Measurements from ENCODE around the gene PIEZO1.

PIEZO1 gene

DNA sequence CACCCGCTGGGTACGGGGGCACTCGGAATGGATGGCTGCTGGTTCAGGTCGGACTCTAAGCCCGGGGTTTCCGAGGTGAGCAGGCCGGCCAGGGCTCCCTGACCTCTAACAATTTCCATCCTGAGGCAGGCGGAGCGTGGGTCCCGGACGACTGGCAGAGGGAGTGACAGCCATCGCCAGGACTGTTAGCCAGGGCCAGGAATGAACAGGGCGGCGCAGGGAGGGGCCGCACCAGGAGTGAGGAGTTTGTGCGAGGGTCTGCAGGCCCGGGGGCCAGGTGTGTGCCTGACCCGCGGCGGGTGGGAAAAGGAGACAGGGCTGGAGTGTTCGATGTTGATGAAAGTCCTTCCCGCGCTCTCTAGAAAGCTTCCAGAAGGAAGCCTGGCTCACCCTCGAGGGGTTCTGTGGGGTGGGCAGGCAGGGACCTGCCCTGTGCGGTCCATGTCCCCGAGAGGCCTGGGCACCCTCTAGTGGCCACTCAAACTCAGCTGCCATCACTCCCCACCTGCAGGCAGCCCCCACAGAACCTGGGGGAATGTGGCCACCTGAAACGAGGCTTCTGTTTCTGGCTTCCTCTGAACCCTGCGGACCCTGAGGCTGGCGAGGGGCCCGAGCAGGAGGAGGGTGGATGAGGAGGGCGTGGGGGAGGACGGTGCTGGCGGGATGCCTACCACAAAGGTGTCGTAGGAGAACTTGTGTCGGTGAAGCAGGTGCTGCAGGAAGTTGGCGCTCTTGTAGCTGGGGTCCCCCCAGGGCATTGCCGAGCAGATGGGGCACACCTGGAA is 87.0 kb downstream of the PIEZO1 start:
- no peak for DNase-seq

- no peak for DNase-seq
Measured at GRCh38 chr16:88697116-88697830, 87.7 kb downstream of the PIEZO1 start.

DNA sequence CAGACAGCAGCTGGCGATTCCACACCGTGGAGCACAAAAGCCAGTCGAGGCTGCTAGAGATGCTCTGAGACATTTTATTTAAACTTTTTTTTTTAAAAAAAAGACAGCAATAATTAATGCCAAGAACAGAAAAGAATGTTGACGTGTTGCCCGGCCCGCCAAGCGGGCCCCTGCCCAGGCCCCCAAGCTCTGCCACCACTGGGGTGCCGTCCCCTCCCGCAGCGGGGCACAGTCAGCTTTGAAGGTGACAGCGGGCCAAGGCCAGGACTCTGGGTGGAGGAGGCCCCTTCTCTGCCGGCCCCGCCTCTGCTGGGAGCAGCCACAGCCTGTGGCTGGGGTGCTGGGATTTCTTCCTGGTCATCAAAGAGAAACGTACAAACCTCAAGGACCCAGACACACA is 88.6 kb downstream of the PIEZO1 start:
- no peak for DNase-seq

GRCh38 chr16:88695753-88696152 is 89.3 kb downstream of the PIEZO1 start:
- no peak for DNase-seq

DNA sequence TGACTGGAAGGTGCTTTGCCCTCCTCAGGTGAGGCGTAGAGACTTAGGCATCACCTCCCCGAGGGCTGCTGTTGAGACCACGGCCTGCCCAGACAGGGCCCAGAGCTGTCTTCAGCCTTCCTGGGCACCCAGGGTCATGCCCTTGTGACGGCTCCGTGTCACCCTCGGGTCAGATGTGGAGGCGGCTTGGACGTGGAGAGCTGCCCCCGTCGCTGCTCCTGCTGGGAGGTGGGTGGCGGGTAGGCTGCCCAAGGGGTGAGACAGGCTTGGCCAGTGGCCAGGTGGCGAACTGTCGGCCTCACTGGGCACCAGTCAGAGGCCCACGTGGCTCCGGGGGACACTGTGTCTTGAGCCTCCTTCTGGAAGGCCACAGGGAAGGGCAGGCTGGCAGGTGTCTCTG is 89.8 kb downstream of the PIEZO1 start:
- DNase-seq: no peak

GRCh38 chr16:88694221-88695087 is 90.6 kb downstream of the PIEZO1 start:
- DNase-seq: no peak

DNA sequence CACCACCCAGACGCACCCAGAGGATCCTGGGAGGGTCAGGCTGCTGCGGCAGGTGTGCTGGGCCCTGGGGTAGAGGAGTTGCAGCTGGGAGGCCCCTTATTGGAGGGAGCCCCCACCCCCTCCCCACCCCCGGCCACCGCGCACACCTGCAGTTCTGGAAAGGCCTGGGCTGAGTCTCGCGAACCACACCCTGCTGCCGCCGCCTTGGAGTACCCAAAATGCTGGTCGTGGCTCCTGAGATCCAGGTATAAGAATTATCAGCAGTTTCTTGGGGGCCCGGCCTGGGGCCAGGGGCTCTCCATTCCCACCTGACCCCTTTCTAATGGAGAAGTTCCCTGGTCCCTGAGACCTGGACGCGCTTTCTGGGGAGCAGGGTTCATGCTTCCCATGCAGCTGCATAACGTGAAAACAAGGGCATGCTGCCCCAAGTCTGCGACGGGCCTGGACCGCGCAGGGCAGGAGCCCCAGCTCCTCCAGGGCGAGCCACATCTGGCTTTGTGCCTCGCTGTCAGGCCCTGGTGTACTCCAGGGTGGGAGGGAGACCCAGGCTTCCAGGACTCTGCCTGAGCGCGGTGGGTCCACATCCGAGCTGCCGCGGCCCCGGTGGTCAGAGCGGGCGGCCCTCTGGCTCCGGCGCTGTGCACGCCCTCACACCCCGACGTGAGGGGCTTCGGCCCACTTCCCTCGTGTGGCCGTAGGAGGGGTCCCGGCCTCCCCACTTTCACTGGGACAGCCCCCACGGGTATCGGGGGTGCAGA is 91.4 kb downstream of the PIEZO1 start:
- DNase-seq: no peak

GRCh38 chr16:88692861-88693260 is 92.2 kb downstream of the PIEZO1 start:
- DNase-seq: no peak

DNA sequence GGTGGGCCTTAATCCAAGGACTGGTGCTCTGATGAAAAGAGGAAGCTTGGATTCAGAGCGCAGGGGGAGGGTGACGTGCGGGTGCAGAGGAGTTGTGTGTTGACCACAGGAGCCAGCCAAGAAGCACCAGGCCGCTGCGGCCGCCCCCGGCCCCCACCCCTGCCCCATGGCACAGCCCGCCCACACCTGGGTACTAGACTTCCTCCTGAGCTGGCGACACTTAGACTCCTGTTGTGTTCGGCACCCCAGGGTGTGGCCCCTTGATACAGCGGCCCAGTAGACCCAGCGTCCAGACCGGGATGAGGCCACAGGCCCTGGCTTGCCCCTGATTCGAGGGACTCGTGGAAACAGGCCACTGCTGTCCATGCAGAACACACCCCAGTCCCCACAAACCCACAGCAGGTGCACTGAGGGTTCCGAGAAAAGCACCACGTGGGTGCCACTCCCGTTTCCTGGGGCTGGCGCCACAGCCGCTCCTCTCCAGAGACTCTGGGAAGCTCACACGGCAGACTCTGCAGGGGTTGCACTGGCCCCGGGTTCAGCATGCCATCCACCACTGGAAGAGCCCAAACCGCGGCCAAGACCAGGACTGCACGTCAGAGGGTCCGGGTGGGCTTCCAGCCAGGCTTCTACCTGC is 93.0 kb downstream of the PIEZO1 start:
- DNase-seq: no peak

DNA sequence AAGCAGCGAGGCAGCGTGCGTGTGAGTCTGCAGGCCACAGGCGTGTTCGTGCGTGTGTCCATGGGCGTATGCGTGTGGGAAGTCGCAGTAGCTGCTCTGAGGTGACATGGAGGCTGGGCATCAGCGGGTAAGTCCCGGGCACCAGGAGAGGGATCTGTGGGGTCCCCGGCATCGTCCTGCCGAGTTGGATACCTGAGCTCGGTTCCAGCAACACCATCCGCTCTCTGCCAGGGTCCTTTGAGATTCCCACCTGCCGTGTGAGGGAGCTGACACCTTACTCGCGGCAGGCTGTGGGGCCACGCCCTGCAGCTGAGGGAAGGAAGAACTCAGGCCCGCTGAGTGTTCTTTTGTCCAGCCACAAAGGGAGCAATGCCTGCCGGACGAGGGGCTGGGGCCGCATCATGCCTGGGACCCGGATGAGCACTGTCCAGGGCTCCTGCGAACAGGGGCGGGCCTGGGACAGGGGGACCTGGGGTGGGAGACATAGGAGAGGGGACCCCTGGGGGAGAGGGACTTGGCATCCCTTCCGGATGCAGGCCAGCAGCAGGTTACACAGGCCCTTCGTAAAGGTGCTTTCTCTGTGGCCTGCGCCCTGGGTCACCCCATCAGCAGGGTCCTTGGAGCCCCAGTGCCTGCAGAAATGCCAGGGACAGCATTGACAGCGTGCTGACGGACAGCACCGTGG is 93.7 kb downstream of the PIEZO1 start:
- no peak for DNase-seq

GRCh38 chr16:88690341-88691128 is 94.5 kb downstream of the PIEZO1 start:
- DNase-seq: no peak

DNA sequence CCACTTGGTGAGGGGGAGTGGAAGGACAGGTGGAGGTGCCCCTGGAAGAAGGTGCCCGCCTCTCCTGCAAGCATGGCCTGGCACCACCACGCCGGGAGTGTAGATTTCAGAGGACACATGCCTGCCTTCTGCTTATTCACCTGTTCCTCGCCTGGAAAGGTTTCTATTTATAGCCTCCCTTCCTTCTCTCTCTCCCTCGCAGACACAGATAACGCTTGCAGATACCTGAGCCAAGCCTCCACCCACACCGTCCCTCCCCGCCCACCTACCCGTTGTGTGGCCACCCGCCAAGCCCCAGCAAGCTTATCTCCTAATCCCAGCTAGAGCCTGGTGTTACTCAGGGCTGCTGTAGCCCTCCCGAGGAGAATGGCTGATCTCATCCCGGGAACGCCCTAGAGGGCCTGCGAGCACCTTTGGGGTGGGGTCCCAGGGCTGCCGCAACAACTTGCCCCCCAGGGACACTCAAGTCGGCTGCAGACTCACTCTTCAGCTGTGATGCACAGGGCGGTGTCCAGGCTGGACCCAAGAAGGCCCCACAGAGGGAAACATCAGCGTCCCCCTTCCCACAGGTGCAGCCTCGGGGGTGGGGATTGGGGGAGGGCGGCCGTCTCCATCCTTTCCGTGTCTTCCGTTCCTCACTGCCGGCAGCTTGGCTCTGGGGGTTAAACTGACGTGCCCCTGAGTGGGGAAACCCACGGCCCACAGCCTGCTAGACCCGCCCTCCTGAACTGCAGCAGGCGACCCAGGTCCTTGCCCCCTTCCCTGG is 96.8 kb downstream of the PIEZO1 start:
- peak; percentile 18 for DNase-seq

GRCh38 chr16:88687676-88688012 is 97.4 kb downstream of the PIEZO1 start:
- DNase-seq: no peak

GRCh38 chr16:88687254-88687576 is 97.8 kb downstream of the PIEZO1 start:
- no peak for DNase-seq

DNA sequence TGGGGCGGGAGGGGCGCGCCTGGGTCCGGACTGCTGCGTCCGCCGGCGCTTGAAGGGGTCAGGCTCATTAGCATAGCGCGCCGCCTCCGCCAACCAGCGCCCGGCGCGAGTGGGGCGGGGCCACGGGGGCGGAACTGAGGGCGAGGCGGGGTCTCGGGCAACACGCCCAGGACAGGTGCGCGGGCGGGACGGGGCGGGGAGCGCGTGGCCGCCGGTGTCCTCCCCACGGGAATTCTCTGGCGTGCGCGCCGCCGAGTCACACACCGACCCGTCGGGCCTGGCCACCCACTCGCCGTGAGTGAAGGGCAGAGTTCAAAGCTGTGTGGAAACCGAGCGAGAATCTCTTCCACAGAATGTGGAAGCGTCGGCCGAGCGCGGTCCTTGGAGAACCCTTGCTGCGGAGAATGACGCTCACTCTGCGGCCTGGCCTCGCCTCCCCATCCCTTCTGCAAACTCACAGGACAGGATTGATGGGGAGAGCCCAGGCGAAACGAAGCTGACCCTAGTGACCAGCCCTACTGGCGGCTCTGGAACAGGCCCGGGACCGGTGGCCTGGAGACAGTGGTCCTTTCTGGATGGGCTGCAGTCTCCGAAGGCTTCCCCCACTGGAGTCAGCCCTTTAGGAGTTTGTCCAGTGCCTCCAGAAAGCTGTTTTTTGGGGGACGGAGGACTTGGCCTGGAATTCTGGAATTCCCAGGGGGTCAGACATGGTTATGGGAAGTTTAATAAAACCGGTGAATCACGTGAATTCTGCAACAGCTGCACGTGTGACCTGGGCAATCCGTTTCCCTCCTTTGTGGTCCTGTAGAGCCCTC is 98.4 kb downstream of the PIEZO1 start, which contains the start of gene SNAI3:
Gene SNAI3 (minus strand): TSS at position 69 of the 815 bp plus-strand sequence. CDS start 101 bp downstream, outside the sequence.
- DNase-seq: peak; percentile 32

DNA sequence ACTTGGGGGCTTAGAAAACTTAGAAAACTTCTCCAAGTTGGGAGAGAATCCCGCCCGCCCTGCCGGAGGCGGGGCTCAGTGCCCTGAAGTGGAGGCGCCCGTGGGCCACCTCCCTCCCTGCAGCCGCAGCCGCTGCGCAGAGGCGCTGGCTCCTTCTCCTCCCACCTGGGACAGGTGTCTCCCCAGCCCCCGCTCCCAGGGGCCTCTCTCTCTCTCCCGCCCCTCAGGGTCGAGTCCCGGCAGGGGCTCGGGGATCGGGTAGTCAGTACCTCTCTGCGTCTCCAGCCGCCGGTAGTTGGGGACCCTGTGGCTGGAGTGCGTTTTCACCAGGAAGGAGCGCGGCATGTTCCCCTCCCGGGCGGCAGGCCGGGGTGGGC is 99.0 kb downstream of the PIEZO1 start:
- no peak for DNase-seq

- DNase-seq: no peak
Measured at GRCh38 chr16:88685156-88686061, 99.6 kb downstream of the PIEZO1 start.

GRCh38 chr16:88684569-88685155 is 100.4 kb downstream of the PIEZO1 start:
- no peak for DNase-seq
